ENCODE data around the gene NFATC4. TPM values are rescaled to one million over a fixed set of nuclear protein-coding genes. Genes with fewer than 3 reads are reported as not detected.
A peak's percentile ranks its signal among the peaks of the same experiment; 100 is the strongest.

The NFATC4 gene
- total and polyA plus RNA-seq, 2 donors (not counting 1 experiment from before 2014, with no cell fraction given): 3.1 to 7.6 TPM

- H3K4me1 ChIP-seq (ENCODE audit: control insufficient read depth in 2 of 2, insufficient read depth in 2 of 2, low read length in 2 of 2): peaks cover 36 to 41% of the 10 kb centered on the region in 2 donors
- no peaks in the 10 kb centered on the region for H3K36me3 ChIP-seq (replicated peaks in 1 of 2; ENCODE audit: control extremely low read depth in 1 of 2, control insufficient read depth in 1 of 2, extremely low read depth in 1 of 2, insufficient read depth in 2 of 2, low read length in 1 of 2)
- ATAC-seq (ENCODE audit: low read depth) (no peak), DNase-seq (peak; percentile 22)
- WGBS (ENCODE audit: insufficient coverage): 66% methylated on average over 9 of the region's 9 CpGs
- peaks cover 0 to 27% (median 14%) of the 10 kb centered on the region in 4 experiments for H3K27me3 ChIP-seq (replicated peaks in 1 of 4; ENCODE audit: control extremely low read depth in 1 of 4, control insufficient read depth in 3 of 4, insufficient read depth in 4 of 4, low read length in 3 of 4)
- Mint-ChIP-seq H3K27me3 (peaks cover 11% of the 10 kb centered on the region), H3K4me1 (peaks cover 38% of the 10 kb centered on the region), H3K4me3 (no peak overlapping the region), H3K9me3 (ENCODE audit: insufficient read depth) (no peaks in the 10 kb centered on the region), H3K27ac (peak overlapping the region; percentile 20)
- H3K9ac ChIP-seq (ENCODE audit: low read length): no peak overlapping the region
- no peak overlapping the region for H3K4me3 ChIP-seq (ENCODE audit: control extremely low read depth in 1 of 5, extremely low read depth in 1 of 5, insufficient read depth in 1 of 5, low read depth in 2 of 5, low read length in 4 of 5)
- H3K27ac ChIP-seq (ENCODE audit: low read length in 2 of 2): no peak overlapping the region
- peaks cover 4% of the 10 kb centered on the region for H3K79me2 ChIP-seq (ENCODE audit: control insufficient read depth, insufficient read depth, low read length)
- peaks cover 0 to 5% (median 0%) of the 10 kb centered on the region in 3 donors for H3K9me3 ChIP-seq (ENCODE audit: control extremely low read depth in 1 of 3, control insufficient read depth in 2 of 3, insufficient read depth in 1 of 3, low read length in 2 of 3)
- H3K4me2 ChIP-seq (replicated peaks; ENCODE audit: low read depth, low read length, poor library complexity, severe bottlenecking): no peak overlapping the region
- intact Hi-C loops (cut with micrococcal nuclease): loop anchor here (10.0 kb wide), 1 partner anchor 345 kb away; no protein-coding TSS in a partner anchor
- TF ChIP-seq CTCF (IDR thresholded peaks at IDR 0.05) (no peak), EZH2 (IDR thresholded peaks at IDR 0.05; ENCODE audit: borderline replicate concordance, insufficient read depth, low read depth, low read length, poor library complexity, severe bottlenecking) (no peak)
- ChIA-PET CTCF (interaction anchor here (1.7 to 16.1 kb wide), 4 partner anchors 16 to 101 kb away, joined by 6 to 650 read pairs (median 75); partner anchors contain the start of genes CBLN3, CIDEB, KHNYN and LTB4R), POLR2A (no interaction called here)
- no peak overlapping the region for H2AFZ ChIP-seq (ENCODE audit: insufficient read depth, low read depth, low read length, poor library complexity, severe bottlenecking)
- peaks cover 10% of the 10 kb centered on the region for H4K20me1 ChIP-seq (ENCODE audit: control insufficient read depth, insufficient read depth, low read length, poor library complexity, severe bottlenecking)
Measured at GRCh38 chr14:24329736-24330135, 38.2 kb upstream of the NFATC4 start.

- H3K4me3 ChIP-seq (ENCODE audit: control extremely low read depth in 1 of 5, extremely low read depth in 1 of 5, insufficient read depth in 1 of 5, low read depth in 2 of 5, low read length in 4 of 5): no peak overlapping the region
- Mint-ChIP-seq H3K27me3 (peaks cover 17% of the 10 kb centered on the region), H3K4me1 (peaks cover 44% of the 10 kb centered on the region), H3K27ac (peak overlapping the region; percentile 21), H3K9me3 (ENCODE audit: insufficient read depth) (no peaks in the 10 kb centered on the region), H3K4me3 (no peak overlapping the region)
- intact Hi-C loops (cut with micrococcal nuclease): loop anchor here (10.0 kb wide), 1 partner anchor 344 kb away; no protein-coding TSS in a partner anchor
- peaks cover 4% of the 10 kb centered on the region for H3K79me2 ChIP-seq (ENCODE audit: control insufficient read depth, insufficient read depth, low read length)
- H2AFZ ChIP-seq (ENCODE audit: insufficient read depth, low read depth, low read length, poor library complexity, severe bottlenecking): no peak overlapping the region
- ATAC-seq (ENCODE audit: low read depth) (no peak), DNase-seq (peak; percentile 17)
- no peak overlapping the region for H3K9ac ChIP-seq (ENCODE audit: low read length)
- no peak for TF ChIP-seq EZH2 (IDR thresholded peaks at IDR 0.05; ENCODE audit: borderline replicate concordance, insufficient read depth, low read depth, low read length, poor library complexity, severe bottlenecking)
- H3K36me3 ChIP-seq (replicated peaks in 1 of 2; ENCODE audit: control extremely low read depth in 1 of 2, control insufficient read depth in 1 of 2, extremely low read depth in 1 of 2, insufficient read depth in 2 of 2, low read length in 1 of 2): peaks cover 0 to 2% of the 10 kb centered on the region in 2 experiments
- no peak overlapping the region for H3K4me2 ChIP-seq (replicated peaks; ENCODE audit: low read depth, low read length, poor library complexity, severe bottlenecking)
- ChIA-PET POLR2A (interaction anchor here (0.8 to 1.4 kb wide), 3 partner anchors 34 to 89 kb away, joined by 3 to 6 read pairs (median 4); partner anchors contain the start of gene TINF2), CTCF (interaction anchor here (1.3 to 16.1 kb wide), 8 partner anchors 15 to 136 kb away, joined by 4 to 650 read pairs (median 51); partner anchors contain the start of genes CBLN3, CIDEB, DHRS1 and KHNYN)
- peaks cover 12% of the 10 kb centered on the region for H4K20me1 ChIP-seq (ENCODE audit: control insufficient read depth, insufficient read depth, low read length, poor library complexity, severe bottlenecking)
- peaks cover 42 to 47% of the 10 kb centered on the region in 2 donors for H3K4me1 ChIP-seq (ENCODE audit: control insufficient read depth in 2 of 2, insufficient read depth in 2 of 2, low read length in 2 of 2)
- H3K9me3 ChIP-seq (ENCODE audit: control extremely low read depth in 1 of 3, control insufficient read depth in 2 of 3, insufficient read depth in 1 of 3, low read length in 2 of 3): peaks cover 0 to 9% (median 0%) of the 10 kb centered on the region in 3 donors
- 95% methylated on average over 4 of the region's 10 CpGs for WGBS (ENCODE audit: insufficient coverage)
- no peak overlapping the region for H3K27ac ChIP-seq (ENCODE audit: low read length in 2 of 2)
- H3K27me3 ChIP-seq (replicated peaks in 1 of 4; ENCODE audit: control extremely low read depth in 1 of 4, control insufficient read depth in 3 of 4, insufficient read depth in 4 of 4, low read length in 3 of 4): peaks cover 0 to 33% (median 19%) of the 10 kb centered on the region in 4 experiments
Measured at GRCh38 chr14:24330973-24331674, 36.9 kb upstream of the NFATC4 start.

Data from B cell (primary cell).